A549 (cell line): Measurements from ENCODE around the gene COMMD2. TPM values are rescaled to one million over a fixed set of nuclear protein-coding genes. Genes with fewer than 3 reads are reported as not detected.

ENCODE experiments used
- ATAC-seq, 2 experiments: fragments of 200-7000 bp in 1 of 2; fragments of >200 bp in 1 of 2; cut with Nextera tagmentation in 1 of 2; cut with Tn5 transposase in 1 of 2; 3 replicates each; pipeline versions ENCODE4 v1.8.0 to v1.9.1; 2018 to 2020; ENCODE audit warnings: mild to moderate bottlenecking in 1 of 2, moderate library complexity in 1 of 2
- CTCF ChIA-PET: fragments of 300-600 bp; sonication (Branson Sonifier 250); formaldehyde crosslinking; extraction: SDS; loops from one replicate; lab custom pipeline; 2021; ENCODE audit warnings: antibody characterized with exemption, inconsistent platforms; lab: Yijun Ruan, JAX
- POLR2A ChIA-PET: fragments of 350-600 bp; formaldehyde crosslinking; extraction: SDS; loops from one replicate; lab custom pipeline; 2021; ENCODE audit warnings: antibody characterized with exemption, inconsistent platforms; lab: Yijun Ruan, JAX
- DNase-seq, 2 experiments: peaks; one replicate each; pipeline versions ENCODE4 v3.0.0 to v3.0.0-alpha.2; 2011 to 2016; ENCODE audit warnings: low read depth in 1 of 2, low spot score in 1 of 2
- FAIRE-seq: peaks from 2 replicates; lab custom pipeline; 2011; peaks lifted over from hg19 to GRCh38; lab: Jason Lieb, UNC
- H3K27ac ChIP-seq, 2 experiments: fragments of >200 bp; sonication (Bioruptor Twin); formaldehyde crosslinking; 3 replicates each; pipeline ENCODE4 v1.5.1; 2016 to 2017
- H3K4me1 ChIP-seq: fragments of >200 bp; sonication (Bioruptor Twin); formaldehyde crosslinking; 3 replicates; pipeline ENCODE4 v1.6.1; 2016
- H3K4me2 ChIP-seq: fragments of >200 bp; sonication (Bioruptor Twin); formaldehyde crosslinking; 3 replicates; pipeline ENCODE4 v1.6.1; 2016
- H3K4me3 ChIP-seq: fragments of >200 bp; sonication (Bioruptor Twin); formaldehyde crosslinking; 3 replicates; pipeline ENCODE4 v1.5.1; 2016
- H3K9me3 ChIP-seq: fragments of >200 bp; sonication (Bioruptor Twin); formaldehyde crosslinking; 3 replicates; pipeline ENCODE4 v1.6.1; 2016
- ATOH8 ChIP-seq: fragments of 250-450 bp; sonication (Bioruptor Pico); IDR thresholded peaks from 2 replicates; pipeline ENCODE4 v1.5.0; 2020; ENCODE audit warnings: low read depth, mild to moderate bottlenecking, moderate library complexity
- BCL3 ChIP-seq: fragments of >200 bp; sonication (Bioruptor Twin); formaldehyde crosslinking; IDR thresholded peaks from 3 replicates; pipeline ENCODE4 v1.6.1; 2016
- CBX8 ChIP-seq: fragments of 200-600 bp; sonication (generic); IDR thresholded peaks from 2 replicates; pipeline ENCODE4 v1.6.1; 2016
- E2F6 ChIP-seq: IDR thresholded peaks from 2 replicates; pipeline ENCODE4 v1.6.1; 2012; ENCODE audit warnings: low read depth, borderline replicate concordance
- EHMT2 ChIP-seq: fragments of 200-600 bp; sonication (generic); IDR thresholded peaks from 2 replicates; pipeline ENCODE4 v1.6.1; 2016; ENCODE audit warnings: antibody characterized with exemption, low read depth, mild to moderate bottlenecking, moderate library complexity
- ESRRA ChIP-seq: fragments of 150-350 bp; IDR thresholded peaks from 2 replicates; pipeline ENCODE4 v1.6.1; 2014; ENCODE audit warnings: mild to moderate bottlenecking, low read length, borderline replicate concordance
- FOSB ChIP-seq: fragments of 250-450 bp; sonication (Bioruptor Pico); IDR thresholded peaks from 2 replicates; pipeline ENCODE4 v1.5.0; 2020; ENCODE audit warnings: mild to moderate bottlenecking, moderate library complexity
- GATA3 ChIP-seq: IDR thresholded peaks from 2 replicates; pipeline ENCODE4 v1.6.1; 2012; ENCODE audit warnings: borderline replicate concordance
- HMGXB4 ChIP-seq: fragments of 250-450 bp; sonication (Bioruptor Pico); IDR thresholded peaks from 2 replicates; pipeline ENCODE4 v1.5.0; 2021; ENCODE audit warnings: mild to moderate bottlenecking, moderate library complexity, borderline replicate concordance
- MYC ChIP-seq: IDR thresholded peaks from 2 replicates; pipeline ENCODE4 v1.6.1; 2012; ENCODE audit warnings: mild to moderate bottlenecking, inconsistent platforms, low read length, improper control_type of control experiment, borderline replicate concordance
- NFE2L2 ChIP-seq: fragments of 150-350 bp; conservative IDR thresholded peaks from 2 replicates; pipeline ENCODE4 v1.6.1; 2014; ENCODE audit warnings: low read length
- POLR2AphosphoS2 ChIP-seq: conservative IDR thresholded peaks from 2 replicates; pipeline ENCODE4 v1.6.1; 2012; ENCODE audit warnings: low read length, improper control_type of control experiment, inconsistent platforms
- RAD21 ChIP-seq, 2 experiments: fragments of >200 bp in 1 of 2; sonication (Bioruptor Twin) in 1 of 2; formaldehyde crosslinking in 1 of 2; IDR thresholded peaks in 1 of 2; conservative IDR thresholded peaks in 1 of 2; 2 replicates in 1 of 2; 3 replicates in 1 of 2; pipeline ENCODE4 v1.6.1; 2012 to 2018; ENCODE audit warnings: inconsistent platforms in 1 of 2
- REST ChIP-seq: fragments of 200-600 bp; sonication (generic); IDR thresholded peaks from 2 replicates; pipeline ENCODE4 v1.6.1; 2016; ENCODE audit warnings: antibody characterized with exemption, mild to moderate bottlenecking, moderate library complexity
- RNF2 ChIP-seq: fragments of 200-600 bp; sonication (generic); IDR thresholded peaks from 2 replicates; pipeline ENCODE4 v1.6.1; 2016; ENCODE audit warnings: low read depth, mild to moderate bottlenecking, antibody characterized with exemption, moderate library complexity, borderline replicate concordance
- SREBF2 ChIP-seq: fragments of 450-650 bp; IDR thresholded peaks from 2 replicates; pipeline ENCODE4 v1.6.1; 2014; ENCODE audit warnings: mild to moderate bottlenecking, moderate library complexity
- TFCP2L1 ChIP-seq: fragments of 250-450 bp; sonication (Bioruptor Pico); IDR thresholded peaks from 2 replicates; pipeline ENCODE4 v1.5.0; 2021; ENCODE audit warnings: mild to moderate bottlenecking
- USF2 ChIP-seq: fragments of 450-650 bp; IDR thresholded peaks from 2 replicates; pipeline ENCODE4 v1.6.1; 2014; ENCODE audit warnings: antibody characterized with exemption
- ZFP36 ChIP-seq: fragments of 450-650 bp; IDR thresholded peaks from 2 replicates; pipeline ENCODE4 v1.6.1; 2014; ENCODE audit warnings: borderline replicate concordance; ENCODE audit not compliant: partially characterized antibody
- WGBS: methylation state at CpG from one replicate; pipeline ENCODE4 v1.1.6; 2017; ENCODE audit errors: missing lambda C conversion rate; 5-methylcytosine and 5-hydroxymethylcytosine counted together
- polyA plus RNA-seq, 4 experiments: library from polyadenylated mRNA; depleted of rRNA in 3 of 4; stranded (reverse); fragments of >200 nt; fragmentation: RNase III in 1 of 4; extraction: RNeasy Plus Mini Kit Qiagen cat#74134 plus additional on column Dnase treatment in 1 of 4; gene quantifications; 2 replicates in 3 of 4; 3 replicates in 1 of 4; pipeline ENCODE4 v1.2.3, GENCODE V29; 2011 to 2017

COMMD2 gene
- polyA plus RNA-seq, 2 of the 4 experiments (the other 2 are of a cell fraction) = 20.5 to 76.1 TPM

GRCh38 chr3:149706905-149707304, 45.4 kb downstream of the COMMD2 start:
- DNase-seq (no peak), ATAC-seq (no peak), FAIRE-seq (no peak)
- TF ChIP-seq BCL3 = no peak
- TF ChIP-seq RNF2 = no peak
- no peak for TF ChIP-seq ESRRA
- TF ChIP-seq USF2 = no peak
- no peak for TF ChIP-seq E2F6
- no peak for TF ChIP-seq ZFP36
- no peak for TF ChIP-seq POLR2AphosphoS2
- TF ChIP-seq RAD21 (conservative IDR thresholded peaks at IDR 0.05 in 1 of 2, IDR thresholded peaks at IDR 0.05 in 1 of 2) = no peak
- no peak for TF ChIP-seq TFCP2L1 (CRISPR knock-in tag)
- no peak for TF ChIP-seq REST
- TF ChIP-seq HMGXB4 = no peak
- TF ChIP-seq MYC = no peak
- TF ChIP-seq EHMT2 = no peak
- no peak for TF ChIP-seq NFE2L2
- TF ChIP-seq FOSB (CRISPR knock-in tag) = no peak
- no peak for TF ChIP-seq GATA3
- TF ChIP-seq CBX8 = no peak
- no peak for TF ChIP-seq ATOH8 (CRISPR knock-in tag)
- TF ChIP-seq SREBF2 = no peak
- Histone ChIP-seq H3K4me3 (no peak overlapping the region), H3K9me3 (no peaks in the 10 kb centered on the region), H3K4me2 (no peak overlapping the region), H3K27ac (no peak overlapping the region), H3K4me1 (0 out of 3 replicates have a peak, but pooled peaks cover 5% of the 10 kb centered on the region)
- WGBS = 95% methylated on average over 3 of the region's 3 CpGs
- POLR2A ChIA-PET = no interaction called here
- CTCF ChIA-PET = interaction anchor here (1.1 to 5.2 kb wide), 2 partner anchors 11 to 111 kb away, joined by 3 to 22 read pairs; no protein-coding TSS in a partner anchor
